ENCODE measurements around the gene TNKS1BP1.

DNA sequence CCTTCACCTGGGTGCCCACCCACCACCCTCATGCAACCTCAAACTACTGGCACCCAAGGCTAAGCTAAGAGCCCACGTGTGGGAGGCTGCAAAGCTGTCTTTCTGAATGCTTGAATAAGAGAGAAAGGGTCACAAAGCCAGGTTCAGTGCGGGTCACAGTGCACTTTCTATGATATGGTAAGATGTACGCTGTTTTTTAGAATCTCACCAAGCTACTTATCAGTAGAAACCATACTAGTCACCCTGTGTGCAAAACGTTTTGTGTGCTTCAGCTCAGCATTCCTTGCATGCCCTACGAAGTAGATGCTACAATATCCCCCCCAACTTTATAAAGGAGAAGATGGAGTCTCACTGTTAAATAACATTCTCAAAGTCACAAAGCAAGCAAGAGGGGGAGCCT, 28.3 kb upstream of the TNKS1BP1 start:
- no peak for TF ChIP-seq EZH2 (IDR thresholded peaks at IDR 0.05; ENCODE audit: borderline replicate concordance, low read depth, low read length, severe bottlenecking)
- TF ChIP-seq, protein P1, sequence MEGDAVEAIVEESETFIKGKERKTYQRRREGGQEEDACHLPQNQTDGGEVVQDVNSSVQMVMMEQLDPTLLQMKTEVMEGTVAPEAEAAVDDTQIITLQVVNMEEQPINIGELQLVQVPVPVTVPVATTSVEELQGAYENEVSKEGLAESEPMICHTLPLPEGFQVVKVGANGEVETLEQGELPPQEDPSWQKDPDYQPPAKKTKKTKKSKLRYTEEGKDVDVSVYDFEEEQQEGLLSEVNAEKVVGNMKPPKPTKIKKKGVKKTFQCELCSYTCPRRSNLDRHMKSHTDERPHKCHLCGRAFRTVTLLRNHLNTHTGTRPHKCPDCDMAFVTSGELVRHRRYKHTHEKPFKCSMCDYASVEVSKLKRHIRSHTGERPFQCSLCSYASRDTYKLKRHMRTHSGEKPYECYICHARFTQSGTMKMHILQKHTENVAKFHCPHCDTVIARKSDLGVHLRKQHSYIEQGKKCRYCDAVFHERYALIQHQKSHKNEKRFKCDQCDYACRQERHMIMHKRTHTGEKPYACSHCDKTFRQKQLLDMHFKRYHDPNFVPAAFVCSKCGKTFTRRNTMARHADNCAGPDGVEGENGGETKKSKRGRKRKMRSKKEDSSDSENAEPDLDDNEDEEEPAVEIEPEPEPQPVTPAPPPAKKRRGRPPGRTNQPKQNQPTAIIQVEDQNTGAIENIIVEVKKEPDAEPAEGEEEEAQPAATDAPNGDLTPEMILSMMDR (IDR thresholded peaks at IDR 0.05; ENCODE audit: borderline replicate concordance, extremely low read depth, low read length, poor library complexity, severe bottlenecking) = no peak

Data from DND-41 (cell line).